ENCODE measurements around the gene BCAS4.
"Not testable (repeated sequence)": the region's sequence is repeated elsewhere in the genome, so short reads cannot be mapped to it uniquely, and the experiment has no call there.

The BCAS4 gene

GRCh38 chr20:50794846-50795634 is at the start of gene BCAS4:
Gene BCAS4 (plus strand): TSS chr20:50795061. CDS start chr20:50795084, 23 bp downstream.
- DNase-seq = peak; percentile 88

GRCh38 chr20:50745634-50746137 is 49.2 kb upstream of the BCAS4 start:
- no peak for DNase-seq

- DNase-seq = no peak
These were observed 48.5 kb upstream of the BCAS4 start for GRCh38 chr20:50746138-50746940.

GRCh38 chr20:50747275-50747674 is 47.6 kb upstream of the BCAS4 start:
- DNase-seq = no peak

- no peak for DNase-seq
These were observed 44.7 kb upstream of the BCAS4 start for GRCh38 chr20:50750145-50750671.

- DNase-seq = no peak
These were observed 41.7 kb upstream of the BCAS4 start for GRCh38 chr20:50753152-50753551.

- no peak for DNase-seq
These were observed 40.4 kb upstream of the BCAS4 start for GRCh38 chr20:50754420-50754819.

- DNase-seq = no peak
These were observed 38.4 kb upstream of the BCAS4 start for GRCh38 chr20:50756447-50756846.

GRCh38 chr20:50758469-50758868 is 36.4 kb upstream of the BCAS4 start:
- no peak for DNase-seq

- DNase-seq = no peak
These were observed 35.9 kb upstream of the BCAS4 start for GRCh38 chr20:50758992-50759391.

- DNase-seq = no peak
These were observed 35.2 kb upstream of the BCAS4 start for GRCh38 chr20:50759678-50760077.

- DNase-seq = no peak
These were observed 32.8 kb upstream of the BCAS4 start for GRCh38 chr20:50762045-50762422.

- no peak for DNase-seq
These were observed 32.2 kb upstream of the BCAS4 start for GRCh38 chr20:50762435-50763220.

GRCh38 chr20:50763550-50764458 is 31.1 kb upstream of the BCAS4 start:
- not testable (repeated sequence) for DNase-seq

- DNase-seq = not testable (repeated sequence)
These were observed 29.6 kb upstream of the BCAS4 start for GRCh38 chr20:50765251-50765650.

- no peak for DNase-seq
These were observed 29.2 kb upstream of the BCAS4 start for GRCh38 chr20:50765674-50766073.

- not testable (repeated sequence) for DNase-seq
These were observed 27.7 kb upstream of the BCAS4 start for GRCh38 chr20:50766955-50767809.

- DNase-seq = not testable (repeated sequence)
These were observed 25.9 kb upstream of the BCAS4 start for GRCh38 chr20:50768991-50769390.

GRCh38 chr20:50769551-50770085 is 25.2 kb upstream of the BCAS4 start:
- not testable (repeated sequence) for DNase-seq

- not testable (repeated sequence) for DNase-seq
These were observed 23.3 kb upstream of the BCAS4 start for GRCh38 chr20:50771419-50772080.

All from RPMI8226 (cell line).